HG02642 (cell line): ENCODE data around the gene SMOC1.

Experiments used
- ATAC-seq: cut with Tn5 transposase; IDR thresholded peaks from one replicate; pipeline ENCODE4 v1.9.1; 2021; ENCODE audit warnings: mild to moderate bottlenecking; ENCODE audit not compliant: unreplicated experiment, poor library complexity

The SMOC1 gene

DNA sequence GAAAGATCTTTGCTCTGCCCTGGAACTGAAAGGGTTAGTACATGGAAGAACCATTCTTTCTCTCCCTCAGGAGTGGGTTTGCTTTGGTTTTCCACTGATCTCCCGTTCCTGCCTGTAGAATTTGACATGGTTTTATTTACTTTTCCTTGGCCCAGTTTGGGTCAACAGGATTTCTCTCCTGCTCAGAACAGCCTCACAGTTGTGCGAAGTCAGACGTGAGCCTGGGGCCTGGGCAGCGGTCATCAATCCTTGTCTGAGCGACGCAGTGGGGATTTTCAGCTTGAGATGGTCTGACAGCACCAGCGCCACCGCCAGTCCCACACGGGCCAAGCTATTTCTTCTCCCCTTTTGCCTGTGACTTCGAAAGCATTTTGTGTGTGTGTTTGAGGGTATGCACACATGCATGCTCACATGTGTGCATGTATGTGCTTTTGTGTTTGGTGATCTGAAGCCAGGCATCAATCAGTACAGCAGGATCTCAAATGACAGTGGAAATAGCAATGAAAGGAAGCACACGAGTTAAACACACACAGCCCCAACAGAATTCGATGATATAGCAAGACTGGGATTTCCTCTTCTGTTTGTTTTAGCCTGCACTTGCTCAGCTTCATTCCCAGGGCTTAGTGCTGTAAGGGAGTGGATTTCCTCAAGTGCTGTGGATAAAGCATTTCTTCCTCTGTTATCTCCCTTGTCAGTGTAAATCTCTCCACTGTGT, 58.3 kb downstream of the SMOC1 start:
- no peak for ATAC-seq

DNA sequence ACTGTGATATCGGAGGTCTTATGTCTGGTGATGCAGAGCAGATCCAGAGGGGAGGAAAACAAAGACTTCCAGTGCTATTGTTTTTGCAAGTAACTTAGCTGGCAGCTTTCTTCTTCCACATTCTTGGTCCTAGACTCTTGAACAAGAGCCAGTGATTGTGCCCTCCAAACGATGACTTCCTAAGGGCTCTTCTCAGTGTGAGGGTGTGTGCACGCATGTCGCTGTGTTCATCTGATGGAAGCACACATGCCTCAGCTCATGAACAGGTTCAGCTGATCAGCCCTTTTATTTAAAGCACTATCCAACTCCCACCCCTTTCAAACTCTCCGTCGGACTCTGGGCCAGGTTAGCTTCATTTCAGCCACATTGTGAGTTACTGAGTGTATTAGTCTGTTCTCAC, 59.5 kb downstream of the SMOC1 start:
- ATAC-seq: no peak

DNA sequence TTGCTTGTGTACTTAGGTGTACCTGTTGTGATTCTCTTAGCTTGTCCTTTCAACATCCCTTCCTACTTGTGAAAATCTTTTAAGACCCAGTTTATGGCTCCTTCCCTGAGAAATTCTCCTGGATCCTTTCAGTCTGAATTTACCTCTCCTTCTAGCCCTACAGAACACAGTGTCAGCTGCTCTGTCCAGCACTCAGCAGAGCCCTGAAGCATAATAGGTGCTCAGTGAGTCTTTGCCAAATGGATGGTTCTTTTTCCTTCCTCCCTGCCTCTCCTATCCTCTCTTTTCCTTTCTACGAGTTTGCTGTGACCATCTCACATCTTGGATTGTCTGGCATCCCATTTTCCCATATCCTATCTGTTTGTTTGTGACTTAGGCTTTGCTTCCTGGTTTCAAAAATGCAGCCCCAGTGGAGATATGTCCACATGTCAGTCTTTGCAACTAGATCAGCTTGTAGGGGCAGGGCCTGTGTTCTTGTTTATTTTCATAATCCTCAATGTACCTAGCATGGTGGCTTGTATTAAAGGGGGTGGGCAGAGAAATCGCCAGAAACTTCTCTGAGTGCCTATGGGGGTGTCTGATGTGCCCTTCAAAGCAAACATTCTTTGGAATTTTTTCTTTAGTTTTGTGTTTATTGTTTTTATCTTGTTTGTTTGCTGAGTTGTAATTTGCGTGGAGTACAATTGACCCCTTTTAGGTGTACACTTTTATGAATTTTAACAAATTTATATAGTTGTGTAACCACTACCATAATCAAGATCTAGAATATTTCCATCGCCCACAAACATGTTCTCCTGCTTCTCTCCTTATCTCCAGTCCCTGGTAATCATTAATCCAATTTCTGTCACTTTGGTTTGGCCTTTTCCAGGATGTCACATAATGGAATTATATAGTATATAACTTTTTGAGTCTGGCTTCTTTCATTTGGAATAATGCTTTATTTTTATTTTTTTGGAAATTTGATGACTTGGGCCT, 62.8 kb downstream of the SMOC1 start:
- no peak for ATAC-seq

DNA sequence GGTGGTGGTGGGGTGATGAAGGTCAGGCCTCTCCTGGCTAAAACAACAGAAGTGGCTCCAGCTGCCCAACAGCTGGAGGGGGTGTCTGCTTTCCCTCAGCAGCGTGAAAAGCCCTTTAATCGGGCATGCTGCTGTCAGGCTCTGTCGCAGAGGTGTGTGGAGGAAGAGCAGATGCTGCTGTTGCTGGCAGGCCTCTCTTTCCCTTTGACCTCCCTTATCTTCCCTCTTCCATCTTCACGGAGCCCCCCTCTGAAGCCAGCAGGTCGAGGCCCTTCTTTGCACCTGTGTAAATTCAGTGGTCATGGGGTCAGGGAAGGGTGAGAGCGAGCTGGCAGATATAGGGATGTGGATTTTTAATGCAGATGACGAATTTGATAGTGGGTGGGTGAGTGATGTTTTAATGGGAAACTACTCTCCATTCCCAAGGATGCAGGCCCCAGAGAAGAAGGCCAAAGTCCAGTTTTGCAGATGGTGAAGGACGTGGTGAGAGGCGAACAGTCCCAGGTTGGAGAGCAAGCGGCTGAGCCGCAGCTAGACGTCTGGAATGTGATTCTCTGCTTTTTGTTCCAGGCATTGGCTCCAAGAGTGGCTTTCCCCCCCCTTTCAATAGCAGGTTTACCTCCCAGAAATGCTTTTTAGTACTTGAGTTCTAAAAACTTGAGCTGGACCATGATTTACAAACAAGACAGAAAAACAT, 64.0 kb downstream of the SMOC1 start:
- no peak for ATAC-seq

DNA sequence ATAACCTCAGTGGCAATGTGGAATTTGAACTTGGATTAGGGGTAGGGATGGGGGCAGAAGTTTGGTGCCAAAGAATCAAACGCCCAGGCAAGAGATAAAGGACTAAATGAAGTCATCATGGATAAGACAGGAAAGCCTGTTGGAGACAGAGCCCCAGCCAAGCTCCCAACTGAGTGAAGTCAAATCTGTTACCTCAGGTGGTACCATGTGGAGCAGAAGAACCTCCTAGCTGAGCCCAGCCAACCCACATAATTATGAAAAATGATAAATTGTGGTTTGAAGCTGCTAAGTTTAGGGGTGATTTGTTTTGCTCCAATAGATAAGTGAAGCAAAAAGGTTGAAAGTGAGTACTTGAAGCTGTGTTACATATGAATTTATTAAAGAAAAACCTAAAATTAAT, 66.1 kb downstream of the SMOC1 start:
- no peak for ATAC-seq

DNA sequence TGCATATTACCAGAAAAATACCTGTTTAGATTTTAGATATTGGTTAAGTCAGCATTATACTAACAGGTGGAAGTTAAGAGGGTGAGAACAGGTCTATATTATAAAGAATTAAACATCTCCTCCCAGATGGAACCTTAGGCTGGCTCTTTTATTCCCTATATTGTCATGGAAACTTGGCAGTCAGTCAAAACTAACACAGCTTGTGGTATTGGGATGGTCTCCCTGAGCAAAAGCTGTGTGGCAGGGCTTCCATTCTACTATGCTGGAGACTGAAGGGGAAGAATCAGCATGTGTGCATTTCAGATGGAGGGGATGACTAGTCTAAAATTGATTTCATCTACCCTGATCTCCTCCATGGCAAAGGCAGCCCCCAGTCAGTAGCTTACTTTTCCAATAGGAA, 66.7 kb downstream of the SMOC1 start:
- no peak for ATAC-seq

DNA sequence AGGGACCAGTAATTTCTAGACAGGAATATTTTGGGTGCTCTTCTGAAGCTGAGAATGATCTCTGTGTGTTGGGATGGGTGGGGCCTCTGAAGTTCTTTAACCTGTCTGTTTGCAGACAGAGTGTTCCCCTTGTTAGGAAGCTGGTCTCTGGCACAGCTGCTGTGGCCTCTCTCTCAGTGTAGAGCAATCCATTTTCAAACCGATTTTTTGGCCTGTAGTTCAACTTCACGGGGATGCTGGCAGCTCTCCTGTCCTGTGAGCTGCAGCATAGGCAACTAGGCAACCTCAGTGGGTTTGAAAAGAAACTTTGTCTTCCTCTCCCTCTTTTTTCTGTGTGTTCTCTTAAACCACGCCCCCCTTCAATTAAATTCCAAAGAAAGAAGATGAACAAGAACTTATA, 69.1 kb downstream of the SMOC1 start:
- ATAC-seq: no peak

DNA sequence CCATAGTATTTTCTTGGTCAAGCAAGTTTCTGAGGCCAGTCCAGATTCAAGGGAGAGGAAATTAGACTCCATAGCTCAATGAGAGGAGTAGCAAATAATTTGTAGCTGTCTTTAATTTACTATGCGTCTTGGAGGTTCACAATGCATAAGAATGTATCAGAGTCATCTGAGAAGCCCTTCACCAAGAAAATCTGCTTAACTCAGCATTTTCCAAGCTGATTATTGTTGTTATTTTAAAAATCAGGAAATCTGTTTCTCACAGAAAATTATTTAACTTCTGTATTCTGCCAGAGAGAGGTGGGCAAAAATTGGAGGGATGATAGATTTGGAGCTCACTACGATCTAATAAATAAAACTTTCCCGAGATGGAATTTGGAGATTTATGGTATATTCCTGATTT, 72.0 kb downstream of the SMOC1 start:
- no peak for ATAC-seq

DNA sequence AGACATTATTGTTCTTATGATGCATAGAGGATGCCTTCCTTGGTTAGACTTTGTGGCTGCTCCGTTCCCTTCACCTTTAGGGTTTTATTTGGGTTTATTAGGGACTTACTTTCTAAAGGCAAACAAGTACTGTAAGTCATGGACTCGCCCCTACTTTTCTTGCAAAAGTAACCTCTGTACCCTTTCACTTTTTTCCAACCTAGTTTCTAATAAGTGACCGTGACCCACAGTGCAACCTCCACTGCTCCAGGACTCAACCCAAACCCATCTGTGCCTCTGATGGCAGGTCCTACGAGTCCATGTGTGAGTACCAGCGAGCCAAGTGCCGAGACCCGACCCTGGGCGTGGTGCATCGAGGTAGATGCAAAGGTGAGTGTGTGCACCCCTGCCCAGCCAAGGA, 72.7 kb downstream of the SMOC1 start:
- no peak for ATAC-seq

DNA sequence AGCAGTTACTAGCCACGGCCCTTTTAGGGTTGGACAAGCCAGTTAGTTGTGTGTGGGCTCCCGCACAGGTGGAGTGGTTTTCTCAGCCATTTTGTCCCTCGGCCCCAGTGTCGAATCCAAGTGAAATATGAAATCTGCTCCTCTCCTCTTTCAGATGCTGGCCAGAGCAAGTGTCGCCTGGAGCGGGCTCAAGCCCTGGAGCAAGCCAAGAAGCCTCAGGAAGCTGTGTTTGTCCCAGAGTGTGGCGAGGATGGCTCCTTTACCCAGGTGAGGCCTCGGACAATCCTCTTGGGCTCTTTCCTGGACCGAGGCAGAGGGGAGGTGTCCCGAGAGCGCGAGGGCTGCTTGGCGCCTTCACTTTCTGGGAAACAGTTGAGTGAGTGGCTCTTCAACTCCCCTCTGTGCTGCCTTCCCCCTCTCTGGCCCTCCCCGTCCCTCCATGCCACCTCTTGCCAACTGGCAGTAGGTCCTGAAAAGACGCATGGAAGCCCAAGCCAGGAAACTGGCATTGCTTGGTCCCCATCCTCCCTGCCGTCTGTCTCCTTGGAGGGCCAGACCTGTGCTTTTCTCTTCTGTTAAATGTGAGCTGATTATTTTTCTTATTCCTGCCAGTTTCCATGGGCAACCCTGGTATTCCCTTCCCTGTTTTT, 74.2 kb downstream of the SMOC1 start:
- no peak for ATAC-seq

DNA sequence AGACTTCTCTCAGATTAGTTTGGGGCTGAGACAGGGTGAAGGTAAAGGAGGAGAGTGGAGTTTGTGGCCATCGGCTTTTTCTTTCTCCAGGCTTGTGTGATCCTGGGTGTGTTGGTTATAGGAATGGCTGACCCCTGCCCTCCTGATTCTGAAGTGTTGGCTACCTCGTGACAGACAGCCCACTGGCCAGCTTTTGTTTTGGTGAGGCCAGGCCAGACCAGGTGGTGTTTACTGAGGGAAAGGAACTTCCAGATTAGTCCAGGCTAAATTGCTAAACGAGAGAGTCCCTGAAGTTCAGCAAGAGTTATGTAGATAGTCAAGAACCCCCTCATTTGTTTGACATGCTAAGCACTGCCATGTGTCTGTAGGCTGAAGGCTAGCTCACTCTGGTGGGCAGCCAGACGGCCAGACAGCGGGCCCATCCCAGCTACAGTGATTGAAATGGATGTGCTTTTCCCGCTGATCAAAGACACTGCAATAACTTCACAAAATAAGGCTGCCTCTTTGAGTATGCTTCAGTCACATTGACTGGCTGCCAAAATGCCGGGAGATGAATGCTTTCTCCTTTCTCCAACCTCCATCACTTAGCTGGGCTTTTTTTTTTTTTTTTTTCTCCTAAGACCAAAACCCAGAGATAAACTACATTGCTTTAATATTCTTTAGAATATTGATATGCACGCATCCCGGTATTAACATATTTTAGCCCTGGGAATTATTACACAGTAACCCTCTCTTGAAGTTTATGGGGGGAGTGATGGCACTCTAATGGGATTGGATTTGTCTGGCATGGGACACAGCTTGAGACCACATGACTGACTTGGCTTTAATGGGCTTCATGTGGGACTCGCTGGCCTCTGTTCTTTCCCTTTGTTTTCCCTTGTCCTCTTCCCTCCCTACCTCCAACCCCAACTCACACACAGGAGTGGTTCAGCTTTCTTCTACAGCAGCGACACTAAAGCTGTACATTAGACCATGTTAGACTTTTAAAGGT, 76.9 kb downstream of the SMOC1 start:
- no peak for ATAC-seq

DNA sequence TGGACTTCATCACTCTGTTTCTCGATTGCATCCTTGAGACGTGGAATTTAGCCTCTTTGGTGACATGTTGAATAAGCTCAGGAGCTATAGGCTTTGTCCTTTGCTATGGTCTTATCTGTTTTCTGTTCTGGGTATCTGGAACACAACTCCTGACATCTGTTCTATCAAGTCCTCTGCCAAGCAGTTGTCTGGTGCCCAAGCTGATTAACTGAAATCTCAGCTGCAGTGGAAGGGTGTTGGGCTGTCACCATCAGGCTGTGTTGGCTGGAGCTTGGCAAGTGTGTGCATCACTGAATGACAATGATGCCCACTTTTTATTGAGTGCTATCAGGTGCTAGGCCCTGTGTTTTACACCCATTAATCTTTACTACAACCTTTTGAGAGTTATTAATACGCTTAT, 77.8 kb downstream of the SMOC1 start:
- no peak for ATAC-seq

DNA sequence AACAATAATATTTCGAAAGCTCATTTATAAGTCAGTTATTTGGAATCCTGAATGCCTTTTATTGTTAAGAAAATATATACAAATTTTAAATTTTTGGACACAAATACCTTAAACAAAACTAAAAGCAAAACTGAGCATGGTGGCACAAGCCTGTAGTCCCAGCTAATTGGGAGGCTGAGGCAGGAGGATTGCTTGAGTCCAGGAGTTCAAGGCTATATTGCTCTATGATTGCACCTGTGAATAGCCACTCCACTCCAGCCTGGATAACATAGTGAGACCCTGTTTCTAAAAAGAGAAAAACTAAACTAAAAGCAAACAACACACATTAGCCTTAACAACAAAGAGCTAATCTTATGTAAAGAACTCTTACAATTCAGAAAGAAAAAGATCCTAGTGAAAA, 78.8 kb downstream of the SMOC1 start:
- ATAC-seq: no peak

DNA sequence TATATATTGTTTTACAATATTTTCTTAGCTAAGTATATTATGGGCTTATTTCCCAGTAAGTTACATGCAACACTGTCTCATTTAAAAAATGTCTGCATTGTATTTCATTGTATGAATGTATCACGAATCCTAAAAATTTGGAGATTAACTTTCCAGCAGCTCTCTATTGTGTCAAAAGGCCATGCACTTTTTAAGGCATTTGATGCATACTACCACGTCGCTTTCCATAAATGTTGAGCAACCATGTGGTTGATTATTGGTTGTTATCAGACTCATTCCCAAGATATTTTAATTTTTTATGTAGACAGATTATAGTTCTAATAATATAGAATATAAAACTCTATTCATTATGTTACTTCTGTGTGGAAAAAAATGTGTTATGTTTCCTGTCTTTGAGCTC, 79.9 kb downstream of the SMOC1 start:
- no peak for ATAC-seq

DNA sequence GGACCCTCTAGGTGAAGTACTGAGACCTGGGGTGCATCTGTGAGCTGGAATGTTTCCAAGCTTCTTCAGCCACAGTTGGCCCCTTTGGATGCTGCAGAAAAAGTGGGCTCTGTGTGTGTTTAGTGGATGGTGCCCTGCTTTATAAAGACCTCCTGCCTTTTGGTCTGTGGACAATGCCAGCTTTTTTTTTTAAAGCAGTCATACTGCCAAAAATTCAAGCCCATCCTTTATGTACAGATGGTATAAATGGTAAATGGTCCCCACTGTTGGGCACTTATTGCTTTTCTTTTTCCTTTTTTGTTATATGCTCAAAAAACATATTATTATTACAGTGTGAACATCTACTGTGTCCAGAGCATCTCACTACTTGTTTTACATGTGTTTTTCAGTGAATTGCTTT, 81.1 kb downstream of the SMOC1 start:
- ATAC-seq: no peak

DNA sequence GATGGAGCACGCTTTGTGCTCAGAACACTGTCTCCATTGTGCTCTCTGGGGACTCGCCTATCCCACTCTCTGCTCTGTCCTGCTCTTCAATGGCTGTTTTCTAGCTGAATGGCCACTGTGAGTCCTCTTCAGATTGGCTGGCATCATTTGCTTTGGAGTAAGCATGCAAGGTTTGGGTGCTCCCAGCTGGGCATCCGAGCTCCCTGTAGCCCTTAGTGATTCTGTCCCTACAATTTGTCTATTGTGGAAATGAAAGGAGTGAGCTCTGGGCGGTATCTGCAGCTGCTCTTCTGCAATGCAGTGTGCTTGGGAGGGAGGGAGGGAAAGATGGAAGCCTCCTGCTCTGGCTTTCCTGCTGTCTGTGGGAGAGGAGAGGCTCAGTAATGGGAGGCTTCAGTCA, 84.8 kb downstream of the SMOC1 start:
- ATAC-seq: no peak

DNA sequence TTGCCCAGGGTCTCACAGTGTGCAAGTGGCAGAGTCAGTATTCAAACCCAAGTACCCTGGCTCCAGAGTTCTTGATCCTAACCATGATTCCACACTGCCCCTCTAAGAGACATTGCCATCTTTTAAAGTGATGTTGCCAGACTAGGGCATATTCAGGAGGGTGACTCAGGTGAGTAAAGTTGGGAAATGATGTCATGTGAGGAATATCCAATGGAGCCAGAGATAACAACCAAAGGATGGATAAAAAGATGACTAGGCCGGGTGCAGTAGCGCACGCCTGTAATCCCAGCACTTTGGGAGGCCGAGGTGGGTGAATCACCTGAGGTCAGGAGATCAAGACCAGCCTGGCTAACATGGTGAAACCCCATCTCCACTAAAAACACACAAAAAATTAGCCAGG, 85.6 kb downstream of the SMOC1 start:
- no peak for ATAC-seq

DNA sequence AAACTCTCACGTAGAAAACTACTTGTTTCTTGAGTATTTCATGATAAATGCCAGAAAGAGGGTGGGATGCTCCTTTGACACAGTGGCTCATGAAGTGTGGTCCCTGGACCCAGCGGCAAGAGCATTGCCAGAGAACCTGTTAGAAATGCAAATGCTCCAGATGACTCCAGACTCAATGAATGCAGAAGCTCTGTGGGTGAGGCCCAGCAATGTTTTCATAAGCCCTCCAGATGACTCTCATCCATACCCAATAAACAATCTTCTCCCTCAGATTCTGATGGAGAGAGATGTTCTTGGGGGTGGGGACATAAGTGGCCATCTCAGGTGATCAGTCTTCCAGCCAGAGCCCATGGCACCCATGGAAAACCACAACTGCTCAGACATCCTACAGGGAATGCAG, 88.9 kb downstream of the SMOC1 start:
- ATAC-seq: no peak

DNA sequence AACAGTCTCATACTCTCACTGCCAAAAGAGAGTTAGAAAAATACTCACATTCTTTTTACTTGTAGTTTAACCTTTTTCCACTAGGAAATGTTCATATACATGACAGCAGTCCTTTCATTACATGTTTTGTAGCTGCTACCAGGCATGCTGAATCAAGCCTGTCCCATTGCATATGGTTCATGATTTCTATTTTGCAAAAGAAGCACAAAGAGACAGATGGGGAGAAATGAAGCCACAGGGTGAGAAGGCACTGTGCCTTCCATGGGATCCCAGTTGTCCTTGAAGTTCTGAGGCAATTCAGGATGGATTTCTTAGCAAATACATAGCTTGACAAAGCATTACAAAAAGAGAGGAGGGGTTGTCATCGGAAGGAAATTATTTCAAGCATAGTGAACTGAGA, 89.5 kb downstream of the SMOC1 start:
- no peak for ATAC-seq
